SK-N-SH treated with all-trans-retinoic acid at 6 μM for 48 hours (cell line): ENCODE results near the gene CD248.
"Not testable (repeated sequence)": the region's sequence is repeated elsewhere in the genome, so short reads cannot be mapped to it uniquely, and the experiment has no call there.

Experiments
- ATAC-seq: fragments of 200-7000 bp; cut with Tn5 transposase; 3 replicates; pipeline ENCODE4 v1.9.1; 2020; ENCODE audit warnings: mild to moderate bottlenecking, moderate library complexity
- ARNTL ChIP-seq: fragments of 450-650 bp; formaldehyde crosslinking; IDR thresholded peaks from 2 replicates; pipeline ENCODE4 v1.5.0; 2020; ENCODE audit warnings: low read depth, mild to moderate bottlenecking, moderate library complexity, borderline replicate concordance
- BACH2 ChIP-seq: fragments of 250-450 bp; sonication (Bioruptor Pico); IDR thresholded peaks from 2 replicates; pipeline ENCODE4 v1.9.0; 2021; ENCODE audit warnings: mild to moderate bottlenecking, borderline replicate concordance
- CSDC2 ChIP-seq: fragments of 250-450 bp; sonication (Bioruptor Pico); IDR thresholded peaks from 2 replicates; pipeline ENCODE4 v1.5.0; 2020; ENCODE audit warnings: mild to moderate bottlenecking, moderate library complexity
- CSRNP3 ChIP-seq: fragments of 250-450 bp; sonication (Bioruptor Pico); IDR thresholded peaks from 2 replicates; pipeline ENCODE4 v1.5.1; 2021; ENCODE audit warnings: mild to moderate bottlenecking, moderate library complexity
- ESRRG ChIP-seq: fragments of 250-450 bp; sonication (Bioruptor Pico); IDR thresholded peaks from 2 replicates; pipeline ENCODE4 v1.6.1; 2021; ENCODE audit warnings: mild to moderate bottlenecking
- GLIS3 ChIP-seq: fragments of 250-450 bp; sonication (Bioruptor Pico); IDR thresholded peaks from 2 replicates; pipeline ENCODE4 v1.5.0; 2020; ENCODE audit warnings: mild to moderate bottlenecking, moderate library complexity
- ISL1 ChIP-seq: fragments of 250-450 bp; sonication (Bioruptor Pico); IDR thresholded peaks from 2 replicates; pipeline ENCODE4 v2.1.2; 2022; ENCODE audit warnings: mild to moderate bottlenecking, moderate library complexity
- PATZ1 ChIP-seq: fragments of 250-450 bp; sonication (Bioruptor Pico); IDR thresholded peaks from 2 replicates; pipeline ENCODE4 v1.8.0; 2020; ENCODE audit warnings: mild to moderate bottlenecking, moderate library complexity, borderline replicate concordance
- POU6F1 ChIP-seq: fragments of 250-450 bp; sonication (Bioruptor Pico); IDR thresholded peaks from 2 replicates; pipeline ENCODE4 v1.8.0; 2021; ENCODE audit warnings: low read depth, mild to moderate bottlenecking, moderate library complexity, borderline replicate concordance
- PPARA ChIP-seq: fragments of 250-450 bp; sonication (Bioruptor Pico); IDR thresholded peaks from 2 replicates; pipeline ENCODE4 v1.5.0; 2020; ENCODE audit warnings: mild to moderate bottlenecking, borderline replicate concordance
- RARB ChIP-seq: fragments of 250-450 bp; sonication (Bioruptor Pico); IDR thresholded peaks from 2 replicates; pipeline ENCODE4 v1.8.0; 2021; ENCODE audit warnings: mild to moderate bottlenecking, moderate library complexity
- SNAI2 ChIP-seq: fragments of 250-450 bp; sonication (Bioruptor Pico); IDR thresholded peaks from 2 replicates; pipeline ENCODE4 v1.5.0; 2020; ENCODE audit warnings: mild to moderate bottlenecking, moderate library complexity
- TCF4 ChIP-seq: fragments of 250-450 bp; sonication (Bioruptor Pico); IDR thresholded peaks from 2 replicates; pipeline ENCODE4 v1.8.0; 2021; ENCODE audit warnings: mild to moderate bottlenecking, moderate library complexity, borderline replicate concordance
- TOX ChIP-seq: fragments of 250-450 bp; sonication (Bioruptor Pico); IDR thresholded peaks from 2 replicates; pipeline ENCODE4 v1.8.0; 2021; ENCODE audit warnings: mild to moderate bottlenecking, moderate library complexity, borderline replicate concordance
- TSHZ2 ChIP-seq: fragments of 250-450 bp; sonication (Bioruptor Pico); IDR thresholded peaks from 2 replicates; pipeline ENCODE4 v1.5.0; 2020; ENCODE audit warnings: mild to moderate bottlenecking, moderate library complexity
- ZFP30 ChIP-seq: fragments of 450-650 bp; formaldehyde crosslinking; IDR thresholded peaks from 2 replicates; pipeline ENCODE4 v1.5.0; 2022; ENCODE audit warnings: mild to moderate bottlenecking, moderate library complexity
- ZNF70 ChIP-seq: fragments of 450-650 bp; formaldehyde crosslinking; IDR thresholded peaks from 2 replicates; pipeline ENCODE4 v1.5.0; 2020; ENCODE audit warnings: mild to moderate bottlenecking, moderate library complexity
- ZNF8 ChIP-seq: fragments of 450-650 bp; formaldehyde crosslinking; IDR thresholded peaks from 2 replicates; pipeline ENCODE4 v1.5.0; 2020; ENCODE audit warnings: mild to moderate bottlenecking, moderate library complexity

Gene CD248

GRCh38 chr11:66278363-66279091 is 38.3 kb downstream of the CD248 start:
- ATAC-seq: no peak

GRCh38 chr11:66277471-66278362 is 39.1 kb downstream of the CD248 start, which contains the start of gene CNIH2:
Gene CNIH2, plus strand, starts transcription at chr11:66278175. Its CDS starts 282 bp downstream, at chr11:66278457.
- no peak for TF ChIP-seq CSRNP3 (CRISPR knock-in tag)
- TF ChIP-seq PPARA: no peak
- TF ChIP-seq ISL1: no peak
- TF ChIP-seq ZNF8 (CRISPR knock-in tag): no peak
- no peak for TF ChIP-seq SNAI2
- TF ChIP-seq TSHZ2: no peak
- no peak for TF ChIP-seq GLIS3 (CRISPR knock-in tag)
- no peak for TF ChIP-seq RARB (CRISPR knock-in tag)
- no peak for TF ChIP-seq TOX (CRISPR knock-in tag)
- TF ChIP-seq ZFP30 (CRISPR knock-in tag): no peak
- no peak for TF ChIP-seq ESRRG (CRISPR knock-in tag)
- TF ChIP-seq CSDC2 (CRISPR knock-in tag): no peak
- no peak for TF ChIP-seq POU6F1
- TF ChIP-seq TCF4 (CRISPR knock-in tag): no peak
- TF ChIP-seq BACH2 (CRISPR knock-in tag): no peak
- TF ChIP-seq ZNF70 (CRISPR knock-in tag): no peak
- TF ChIP-seq ARNTL (CRISPR knock-in tag): no peak
- peak; percentile 8 for ATAC-seq

More at GRCh38 chr11:66278363-66279091, 38.3 kb downstream of the CD248 start:
- peak; percentile 30; the same call in 1 of the 2 replicates for TF ChIP-seq PATZ1 (CRISPR knock-in tag)
- no peak for TF ChIP-seq TCF4 (CRISPR knock-in tag)
- TF ChIP-seq ISL1: no peak

- ATAC-seq: peak; percentile 9; the same call in 2 of the 3 replicates
Observed at GRCh38 chr11:66277064-66277463, 39.8 kb downstream of the CD248 start.

GRCh38 chr11:66276619-66277018 is 40.2 kb downstream of the CD248 start:
- ATAC-seq: not testable (repeated sequence)
